MM.1S (cell line): Measurements from ENCODE around the gene PGLYRP1.

ENCODE experiments used
- EZH2 ChIP-seq: fragments of 300-600 bp; sonication (generic); optimal IDR thresholded peaks from 2 replicates; pipeline ENCODE3; 2017; ENCODE audit warnings: low read depth, mild to moderate bottlenecking, antibody characterized with exemption, low read length, mixed read lengths
- EZH2phosphoT487 ChIP-seq: fragments of 300-600 bp; sonication (generic); IDR thresholded peaks from 2 replicates; pipeline ENCODE4 v1.6.1; 2018; ENCODE audit warnings: antibody characterized with exemption, low read length
- TF ChIP-seq, protein P1 (sequence below): fragments of 300-600 bp; sonication (generic); IDR thresholded peaks from 2 replicates; pipeline ENCODE4 v1.5.1; 2016; ENCODE audit warnings: antibody characterized with exemption, low read length, mixed read lengths

DNA sequence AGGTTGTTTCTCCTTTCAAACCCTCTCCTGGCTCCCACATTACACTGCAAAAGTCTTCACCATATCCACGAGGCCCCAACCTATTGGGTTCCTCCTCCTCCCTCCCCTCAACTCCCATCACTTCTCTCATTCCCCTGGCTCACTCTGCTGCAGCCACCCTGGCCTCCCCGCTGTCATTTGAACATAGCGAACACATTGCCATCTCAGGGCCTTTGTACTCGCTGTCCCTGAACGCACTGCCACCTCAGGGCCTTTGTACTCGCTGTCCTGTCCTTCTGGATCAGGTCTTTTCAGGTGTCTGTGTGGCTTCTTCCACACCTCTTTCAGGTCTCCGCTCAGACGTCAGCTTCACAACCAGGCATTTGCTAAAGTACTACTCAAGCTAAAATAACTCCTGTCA is 25.9 kb downstream of the PGLYRP1 start:
- TF ChIP-seq, protein P1, sequence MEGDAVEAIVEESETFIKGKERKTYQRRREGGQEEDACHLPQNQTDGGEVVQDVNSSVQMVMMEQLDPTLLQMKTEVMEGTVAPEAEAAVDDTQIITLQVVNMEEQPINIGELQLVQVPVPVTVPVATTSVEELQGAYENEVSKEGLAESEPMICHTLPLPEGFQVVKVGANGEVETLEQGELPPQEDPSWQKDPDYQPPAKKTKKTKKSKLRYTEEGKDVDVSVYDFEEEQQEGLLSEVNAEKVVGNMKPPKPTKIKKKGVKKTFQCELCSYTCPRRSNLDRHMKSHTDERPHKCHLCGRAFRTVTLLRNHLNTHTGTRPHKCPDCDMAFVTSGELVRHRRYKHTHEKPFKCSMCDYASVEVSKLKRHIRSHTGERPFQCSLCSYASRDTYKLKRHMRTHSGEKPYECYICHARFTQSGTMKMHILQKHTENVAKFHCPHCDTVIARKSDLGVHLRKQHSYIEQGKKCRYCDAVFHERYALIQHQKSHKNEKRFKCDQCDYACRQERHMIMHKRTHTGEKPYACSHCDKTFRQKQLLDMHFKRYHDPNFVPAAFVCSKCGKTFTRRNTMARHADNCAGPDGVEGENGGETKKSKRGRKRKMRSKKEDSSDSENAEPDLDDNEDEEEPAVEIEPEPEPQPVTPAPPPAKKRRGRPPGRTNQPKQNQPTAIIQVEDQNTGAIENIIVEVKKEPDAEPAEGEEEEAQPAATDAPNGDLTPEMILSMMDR, result no peak
- TF ChIP-seq EZH2 (no peak), EZH2phosphoT487 (no peak)
